GM23338 (cell line): Measurements from ENCODE around the gene DTNBP1. TPM values are rescaled to one million over a fixed set of nuclear protein-coding genes. Genes with fewer than 3 reads are reported as not detected.

Experiments used
- EZH2 ChIP-seq: fragments of 200-600 bp; sonication (generic); IDR thresholded peaks from one replicate; pipeline ENCODE4 v1.8.0; 2017; ENCODE audit warnings: antibody characterized with exemption, mild to moderate bottlenecking, low read depth; ENCODE audit not compliant: unreplicated experiment
- EZH2phosphoT487 ChIP-seq: fragments of 200-600 bp; sonication (generic); IDR thresholded peaks from one replicate; pipeline ENCODE4 v1.8.1; 2018; ENCODE audit warnings: antibody characterized with exemption; ENCODE audit not compliant: unreplicated experiment
- JUNB ChIP-seq: IDR thresholded peaks from one replicate; pipeline ENCODE4 v1.6.1; 2016; ENCODE audit warnings: antibody characterized with exemption; ENCODE audit not compliant: unreplicated experiment
- POLR2AphosphoS5 ChIP-seq: IDR thresholded peaks from 2 replicates; pipeline ENCODE4 v1.6.1; 2016; ENCODE audit warnings: antibody characterized with exemption, low read depth
- REST ChIP-seq: IDR thresholded peaks from one replicate; pipeline ENCODE4 v1.6.1; 2018; ENCODE audit warnings: antibody characterized with exemption; ENCODE audit not compliant: unreplicated experiment
- STAT1 ChIP-seq: IDR thresholded peaks from one replicate; pipeline ENCODE4 v1.6.1; 2016; ENCODE audit warnings: antibody characterized with exemption; ENCODE audit not compliant: unreplicated experiment
- ZNF114 ChIP-seq: fragments of 250-450 bp; sonication (Bioruptor Pico); IDR thresholded peaks from 2 replicates; pipeline ENCODE4 v1.5.0; 2020; ENCODE audit warnings: mild to moderate bottlenecking, moderate library complexity
- polyA plus RNA-seq: library from polyadenylated mRNA; unstranded; fragments of >200 nt; fragmentation: Nextera tagmentation; extraction: Ambion mirVana; gene quantifications from 2 replicates; pipeline ENCODE4 v1.2.1, GENCODE V29; 2016
- total RNA-seq: library from RNA; depleted of rRNA; stranded (reverse); fragments of >200 nt; shearing (Covaris generic); gene quantifications from 2 replicates; pipeline ENCODE4 v1.2.3, GENCODE V29; 2014
- TF ChIP-seq, protein P1 (sequence below): fragments of 250-450 bp; sonication (Bioruptor Pico); IDR thresholded peaks from 2 replicates; pipeline ENCODE4 v1.5.0; 2020; ENCODE audit warnings: mild to moderate bottlenecking, moderate library complexity

Gene DTNBP1
- total and polyA plus RNA-seq, 2 experiments from 2014 or later = 12.1 to 20.1 TPM

DNA sequence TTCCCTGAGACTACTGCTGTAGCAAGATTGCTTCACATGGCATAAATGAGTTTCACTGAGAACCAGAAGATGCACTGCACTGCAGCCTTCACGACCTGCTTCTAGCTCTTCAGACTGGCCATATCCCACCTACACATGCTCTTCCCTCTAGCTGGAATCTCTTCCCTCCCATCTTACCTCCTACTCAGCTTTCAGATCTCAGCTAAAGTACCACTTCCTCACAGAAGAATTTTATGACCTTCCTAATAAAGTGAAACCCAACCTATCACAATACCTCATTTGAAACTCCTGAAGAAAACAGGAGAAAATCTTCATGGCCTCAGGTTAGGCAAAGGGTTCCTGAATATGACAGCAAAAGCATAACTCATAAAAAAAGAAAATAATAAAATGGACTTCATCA lies 99.9 kb downstream of the DTNBP1 start (continued):
- TF ChIP-seq, protein P1, sequence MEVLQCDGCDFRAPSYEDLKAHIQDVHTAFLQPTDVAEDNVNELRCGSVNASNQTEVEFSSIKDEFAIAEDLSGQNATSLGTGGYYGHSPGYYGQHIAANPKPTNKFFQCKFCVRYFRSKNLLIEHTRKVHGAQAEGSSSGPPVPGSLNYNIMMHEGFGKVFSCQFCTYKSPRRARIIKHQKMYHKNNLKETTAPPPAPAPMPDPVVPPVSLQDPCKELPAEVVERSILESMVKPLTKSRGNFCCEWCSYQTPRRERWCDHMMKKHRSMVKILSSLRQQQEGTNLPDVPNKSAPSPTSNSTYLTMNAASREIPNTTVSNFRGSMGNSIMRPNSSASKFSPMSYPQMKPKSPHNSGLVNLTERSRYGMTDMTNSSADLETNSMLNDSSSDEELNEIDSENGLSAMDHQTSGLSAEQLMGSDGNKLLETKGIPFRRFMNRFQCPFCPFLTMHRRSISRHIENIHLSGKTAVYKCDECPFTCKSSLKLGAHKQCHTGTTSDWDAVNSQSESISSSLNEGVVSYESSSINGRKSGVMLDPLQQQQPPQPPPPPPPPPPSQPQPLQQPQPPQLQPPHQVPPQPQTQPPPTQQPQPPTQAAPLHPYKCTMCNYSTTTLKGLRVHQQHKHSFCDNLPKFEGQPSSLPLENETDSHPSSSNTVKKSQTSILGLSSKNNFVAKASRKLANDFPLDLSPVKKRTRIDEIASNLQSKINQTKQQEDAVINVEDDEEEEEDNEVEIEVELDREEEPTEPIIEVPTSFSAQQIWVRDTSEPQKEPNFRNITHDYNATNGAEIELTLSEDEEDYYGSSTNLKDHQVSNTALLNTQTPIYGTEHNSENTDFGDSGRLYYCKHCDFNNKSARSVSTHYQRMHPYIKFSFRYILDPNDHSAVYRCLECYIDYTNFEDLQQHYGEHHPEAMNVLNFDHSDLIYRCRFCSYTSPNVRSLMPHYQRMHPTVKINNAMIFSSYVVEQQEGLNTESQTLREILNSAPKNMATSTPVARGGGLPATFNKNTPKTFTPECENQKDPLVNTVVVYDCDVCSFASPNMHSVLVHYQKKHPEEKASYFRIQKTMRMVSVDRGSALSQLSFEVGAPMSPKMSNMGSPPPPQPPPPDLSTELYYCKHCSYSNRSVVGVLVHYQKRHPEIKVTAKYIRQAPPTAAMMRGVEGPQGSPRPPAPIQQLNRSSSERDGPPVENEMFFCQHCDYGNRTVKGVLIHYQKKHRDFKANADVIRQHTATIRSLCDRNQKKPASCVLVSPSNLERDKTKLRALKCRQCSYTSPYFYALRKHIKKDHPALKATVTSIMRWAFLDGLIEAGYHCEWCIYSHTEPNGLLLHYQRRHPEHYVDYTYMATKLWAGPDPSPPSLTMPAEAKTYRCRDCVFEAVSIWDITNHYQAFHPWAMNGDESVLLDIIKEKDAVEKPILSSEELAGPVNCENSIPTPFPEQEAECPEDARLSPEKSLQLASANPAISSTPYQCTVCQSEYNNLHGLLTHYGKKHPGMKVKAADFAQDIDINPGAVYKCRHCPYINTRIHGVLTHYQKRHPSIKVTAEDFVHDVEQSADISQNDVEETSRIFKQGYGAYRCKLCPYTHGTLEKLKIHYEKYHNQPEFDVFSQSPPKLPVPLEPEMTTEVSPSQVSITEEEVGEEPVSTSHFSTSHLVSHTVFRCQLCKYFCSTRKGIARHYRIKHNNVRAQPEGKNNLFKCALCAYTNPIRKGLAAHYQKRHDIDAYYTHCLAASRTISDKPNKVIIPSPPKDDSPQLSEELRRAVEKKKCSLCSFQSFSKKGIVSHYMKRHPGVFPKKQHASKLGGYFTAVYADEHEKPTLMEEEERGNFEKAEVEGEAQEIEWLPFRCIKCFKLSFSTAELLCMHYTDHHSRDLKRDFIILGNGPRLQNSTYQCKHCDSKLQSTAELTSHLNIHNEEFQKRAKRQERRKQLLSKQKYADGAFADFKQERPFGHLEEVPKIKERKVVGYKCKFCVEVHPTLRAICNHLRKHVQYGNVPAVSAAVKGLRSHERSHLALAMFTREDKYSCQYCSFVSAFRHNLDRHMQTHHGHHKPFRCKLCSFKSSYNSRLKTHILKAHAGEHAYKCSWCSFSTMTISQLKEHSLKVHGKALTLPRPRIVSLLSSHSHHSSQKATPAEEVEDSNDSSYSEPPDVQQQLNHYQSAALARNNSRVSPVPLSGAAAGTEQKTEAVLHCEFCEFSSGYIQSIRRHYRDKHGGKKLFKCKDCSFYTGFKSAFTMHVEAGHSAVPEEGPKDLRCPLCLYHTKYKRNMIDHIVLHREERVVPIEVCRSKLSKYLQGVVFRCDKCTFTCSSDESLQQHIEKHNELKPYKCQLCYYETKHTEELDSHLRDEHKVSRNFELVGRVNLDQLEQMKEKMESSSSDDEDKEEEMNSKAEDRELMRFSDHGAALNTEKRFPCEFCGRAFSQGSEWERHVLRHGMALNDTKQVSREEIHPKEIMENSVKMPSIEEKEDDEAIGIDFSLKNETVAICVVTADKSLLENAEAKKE (CRISPR knock-in tag) = no peak
- no peak for TF ChIP-seq EZH2
- no peak for TF ChIP-seq STAT1
- TF ChIP-seq JUNB = no peak
- no peak for TF ChIP-seq ZNF114 (CRISPR knock-in tag)
- no peak for TF ChIP-seq EZH2phosphoT487
- no peak for TF ChIP-seq REST
- TF ChIP-seq POLR2AphosphoS5 = no peak
